RWPE2 (cell line): ENCODE results near the gene LRRC74B.

Source experiments
- ATAC-seq: fragments of 200-7000 bp; cut with Tn5 transposase; 3 replicates; pipeline ENCODE4 v1.9.1; 2021; ENCODE audit warnings: low read depth
- DNase-seq: peaks from one replicate; pipeline ENCODE4 v3.0.0-alpha.2; 2020; ENCODE audit warnings: low spot score
- H3K27ac ChIP-seq: fragments of 450-650 bp; 2 replicates; pipeline ENCODE4 v1.5.1; 2017; ENCODE audit warnings: mild to moderate bottlenecking; ENCODE audit not compliant: poor library complexity, severe bottlenecking
- H3K27me3 ChIP-seq: fragments of 250-450 bp; sonication (Bioruptor Pico); 2 replicates; pipeline ENCODE4 v1.5.1; 2021; ENCODE audit warnings: mild to moderate bottlenecking, moderate library complexity; ENCODE audit not compliant: insufficient read depth, poor library complexity, severe bottlenecking
- H3K36me3 ChIP-seq: fragments of 250-450 bp; sonication (Bioruptor Pico); 2 replicates; pipeline ENCODE4 v1.5.1; 2020; ENCODE audit warnings: low read depth, mild to moderate bottlenecking, moderate library complexity
- H3K4me1 ChIP-seq: fragments of 250-450 bp; sonication (Bioruptor Pico); 2 replicates; pipeline ENCODE4 v1.5.1; 2021; ENCODE audit warnings: mild to moderate bottlenecking, moderate library complexity; ENCODE audit not compliant: insufficient read depth, poor library complexity, severe bottlenecking
- H3K4me3 ChIP-seq: fragments of 250-450 bp; sonication (Bioruptor Pico); 2 replicates; pipeline ENCODE4 v1.5.1; 2021; ENCODE audit warnings: mild to moderate bottlenecking, moderate library complexity; ENCODE audit not compliant: severe bottlenecking
- H3K9me3 ChIP-seq: fragments of 250-450 bp; sonication (Bioruptor Pico); 2 replicates; pipeline ENCODE4 v1.5.1; 2021; ENCODE audit warnings: mild to moderate bottlenecking, moderate library complexity; ENCODE audit not compliant: severe bottlenecking
- TF ChIP-seq, protein P1 (sequence below): fragments of 450-650 bp; IDR thresholded peaks from one replicate; pipeline ENCODE4 v1.5.1; 2017; ENCODE audit warnings: mild to moderate bottlenecking, moderate library complexity; ENCODE audit not compliant: poor library complexity, severe bottlenecking

LRRC74B gene, protein sequence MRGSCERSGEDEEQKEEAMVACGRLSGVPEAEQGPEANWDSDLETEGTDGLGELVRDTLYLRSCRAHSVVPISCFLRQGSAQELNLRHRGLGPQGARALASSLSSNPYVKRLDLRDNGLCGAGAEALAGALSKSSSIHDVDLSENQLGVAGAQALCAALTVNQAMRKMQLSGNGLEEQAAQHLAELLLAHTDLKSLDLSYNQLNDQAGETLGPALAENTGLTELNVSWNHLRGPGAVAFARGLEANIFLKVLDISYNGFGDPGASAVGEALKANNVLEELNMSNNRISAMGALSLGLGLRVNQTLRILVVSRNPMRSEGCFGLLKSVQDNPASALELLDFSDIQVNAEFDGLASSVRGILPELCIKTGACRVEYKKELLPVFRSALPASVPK

DNA sequence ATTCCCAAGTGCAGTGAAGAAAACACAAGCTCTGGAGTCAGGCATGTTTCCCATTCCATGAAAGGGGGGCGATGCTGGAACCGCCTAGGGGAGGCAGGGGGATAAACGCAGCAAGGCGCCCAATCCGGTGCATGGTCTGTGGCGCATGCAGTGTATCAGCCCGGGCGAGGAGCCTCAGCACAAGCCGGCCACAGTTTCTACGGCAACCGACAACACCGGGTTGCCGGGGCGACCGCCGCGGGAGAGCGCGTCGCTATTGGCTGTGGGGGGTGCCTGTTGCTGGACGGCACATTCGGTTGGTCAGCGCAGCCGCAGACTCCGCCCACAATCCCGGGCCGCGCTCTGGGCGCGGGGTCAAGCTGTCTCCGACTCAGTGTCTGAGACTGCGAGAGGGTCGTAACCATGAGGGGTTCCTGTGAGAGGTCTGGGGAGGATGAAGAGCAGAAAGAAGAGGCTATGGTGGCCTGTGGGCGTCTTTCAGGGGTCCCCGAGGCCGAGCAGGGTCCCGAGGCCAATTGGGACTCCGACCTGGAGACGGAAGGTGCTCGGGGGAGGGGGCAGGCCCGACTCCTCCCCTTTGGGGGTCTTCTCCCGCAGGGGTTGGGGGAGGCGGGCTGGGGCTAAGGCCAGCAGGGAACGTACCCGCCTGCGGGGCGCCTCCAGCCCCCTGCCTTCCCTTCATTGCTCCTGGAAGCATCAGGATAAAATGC, at the start of gene LRRC74B:
LRRC74B (plus strand) TSS at position 362 of the 710 bp plus-strand sequence; CDS start at position 403, 41 bp downstream.
- H3K9me3 ChIP-seq = no peaks in the 10 kb centered on the region
- H3K4me1 ChIP-seq = peaks cover 13% of the 10 kb centered on the region
- no peaks in the 10 kb centered on the region for H3K27me3 ChIP-seq
- peak within 1 kb of the TSS; percentile 28 for H3K4me3 ChIP-seq
- no peak within 1 kb of the TSS for H3K27ac ChIP-seq
- DNase-seq (peak; percentile 89), ATAC-seq (peak; percentile 93)
- TF ChIP-seq, protein P1, sequence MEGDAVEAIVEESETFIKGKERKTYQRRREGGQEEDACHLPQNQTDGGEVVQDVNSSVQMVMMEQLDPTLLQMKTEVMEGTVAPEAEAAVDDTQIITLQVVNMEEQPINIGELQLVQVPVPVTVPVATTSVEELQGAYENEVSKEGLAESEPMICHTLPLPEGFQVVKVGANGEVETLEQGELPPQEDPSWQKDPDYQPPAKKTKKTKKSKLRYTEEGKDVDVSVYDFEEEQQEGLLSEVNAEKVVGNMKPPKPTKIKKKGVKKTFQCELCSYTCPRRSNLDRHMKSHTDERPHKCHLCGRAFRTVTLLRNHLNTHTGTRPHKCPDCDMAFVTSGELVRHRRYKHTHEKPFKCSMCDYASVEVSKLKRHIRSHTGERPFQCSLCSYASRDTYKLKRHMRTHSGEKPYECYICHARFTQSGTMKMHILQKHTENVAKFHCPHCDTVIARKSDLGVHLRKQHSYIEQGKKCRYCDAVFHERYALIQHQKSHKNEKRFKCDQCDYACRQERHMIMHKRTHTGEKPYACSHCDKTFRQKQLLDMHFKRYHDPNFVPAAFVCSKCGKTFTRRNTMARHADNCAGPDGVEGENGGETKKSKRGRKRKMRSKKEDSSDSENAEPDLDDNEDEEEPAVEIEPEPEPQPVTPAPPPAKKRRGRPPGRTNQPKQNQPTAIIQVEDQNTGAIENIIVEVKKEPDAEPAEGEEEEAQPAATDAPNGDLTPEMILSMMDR = no peak
- no peaks in the 10 kb centered on the region for H3K36me3 ChIP-seq

DNA sequence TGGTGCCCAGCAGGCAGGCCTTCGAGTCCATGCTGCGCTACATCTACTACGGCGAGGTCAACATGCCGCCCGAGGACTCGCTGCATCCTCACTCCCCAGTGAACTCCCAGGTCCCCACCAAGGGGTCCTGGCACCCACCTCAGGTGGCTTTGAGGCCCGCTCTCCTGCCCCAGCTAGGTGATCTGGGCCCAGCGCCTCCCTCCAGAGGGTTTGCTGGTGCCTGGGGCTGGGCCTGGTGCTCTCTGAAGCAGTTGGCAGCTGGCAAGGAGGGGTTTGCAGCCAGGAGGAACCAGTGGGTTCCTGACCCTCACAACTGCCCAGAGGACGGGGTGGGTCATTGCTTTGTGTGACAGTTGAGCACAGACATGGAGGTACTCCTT, 49.7 kb upstream of the LRRC74B start:
- H3K27me3 ChIP-seq = no peaks in the 10 kb centered on the region
- no peaks in the 10 kb centered on the region for H3K4me1 ChIP-seq
- H3K4me3 ChIP-seq = no peak overlapping the region
- H3K36me3 ChIP-seq = peaks cover 34% of the 10 kb centered on the region
- no peak overlapping the region for H3K27ac ChIP-seq
- DNase-seq (no peak), ATAC-seq (no peak)
- peaks cover 2% of the 10 kb centered on the region for H3K9me3 ChIP-seq
- TF ChIP-seq, protein P1 = no peak

DNA sequence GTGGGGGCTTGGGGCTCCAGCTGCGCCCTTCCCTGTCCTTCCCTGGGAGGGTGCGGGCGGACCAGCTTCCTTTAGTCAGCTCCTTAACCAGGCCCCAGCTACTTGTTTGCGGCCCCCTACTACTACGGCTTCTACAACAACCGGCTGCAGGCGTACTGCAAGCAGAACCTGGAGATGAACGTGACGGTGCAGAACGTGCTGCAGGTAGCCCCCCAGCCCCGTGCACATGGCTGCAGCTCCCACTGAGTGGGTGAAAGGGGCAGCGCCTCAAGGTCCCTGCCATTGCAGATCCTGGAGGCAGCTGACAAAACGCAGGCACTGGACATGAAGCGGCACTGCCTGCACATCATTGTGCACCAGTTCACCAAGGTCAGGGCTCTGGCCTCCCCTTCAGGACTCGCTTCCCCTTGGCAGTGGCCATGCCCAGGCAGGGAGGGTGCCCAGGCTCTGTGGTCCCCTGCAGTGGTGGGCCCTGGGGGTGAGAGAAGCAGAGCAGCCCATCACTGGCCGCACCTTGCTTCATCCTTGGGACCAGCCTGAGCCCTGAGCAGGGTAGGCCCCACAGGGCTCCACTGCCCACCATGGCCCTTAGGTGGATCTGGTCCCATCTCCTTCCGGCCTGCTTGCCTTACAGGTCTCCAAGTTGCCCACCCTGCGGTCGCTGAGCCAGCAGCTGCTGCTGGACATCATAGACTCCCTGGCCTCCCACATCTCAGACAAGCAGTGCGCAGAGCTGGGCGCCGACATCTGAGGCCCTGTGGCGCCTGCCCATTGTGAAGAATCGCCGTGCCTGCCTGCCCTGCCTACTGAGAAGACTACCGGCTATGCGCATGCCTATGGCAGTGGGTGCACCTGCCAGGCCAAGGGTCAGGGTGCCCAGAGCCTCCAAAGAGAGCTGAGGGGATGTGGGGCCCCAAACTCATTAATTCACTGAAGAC, 48.9 kb upstream of the LRRC74B start:
- H3K36me3 ChIP-seq = peaks cover 32% of the 10 kb centered on the region
- ATAC-seq = no peak
- no peaks in the 10 kb centered on the region for H3K4me1 ChIP-seq

DNA sequence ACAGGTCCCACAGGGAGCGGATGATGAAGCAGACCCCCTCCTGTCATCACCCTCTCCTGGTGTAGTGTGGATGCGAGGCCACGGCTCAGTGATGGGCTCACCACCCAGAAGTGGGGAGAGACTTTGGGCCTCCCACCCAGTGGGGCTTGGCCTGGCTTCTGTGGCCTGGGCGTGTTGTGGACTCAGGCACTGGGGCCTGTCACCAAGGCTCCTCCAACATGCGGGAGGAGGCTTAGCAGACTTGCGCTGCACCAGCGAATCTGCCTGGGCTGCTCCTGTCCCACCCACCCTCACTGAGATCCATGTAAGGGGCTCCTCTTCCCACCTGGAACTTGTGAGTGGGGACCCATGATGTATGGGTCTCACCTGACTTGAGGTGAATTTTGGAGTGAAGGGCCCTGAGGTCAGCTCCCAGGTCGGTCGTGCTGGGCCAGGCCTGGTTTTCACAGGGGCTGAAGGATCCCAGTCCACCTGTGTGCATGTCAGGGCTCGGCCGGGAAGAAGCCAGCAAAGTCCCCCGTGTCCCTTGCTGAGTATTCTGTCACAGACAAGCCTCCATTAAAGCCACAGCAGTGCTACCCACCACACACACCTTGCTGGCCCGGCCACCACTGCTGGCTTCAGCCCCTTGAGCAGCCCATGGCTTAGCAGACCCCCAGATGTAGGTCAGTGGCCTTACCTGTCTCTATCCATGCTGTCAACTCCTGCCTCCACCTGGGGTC, 48.0 kb upstream of the LRRC74B start:
- no peak for ATAC-seq
- H3K36me3 ChIP-seq = peaks cover 24% of the 10 kb centered on the region

More for the DNA sequence above, 48.9 kb upstream of the LRRC74B start:
- TF ChIP-seq, protein P1 = no peak
- Histone ChIP-seq H3K9me3 (peaks cover 2% of the 10 kb centered on the region), H3K4me3 (no peak overlapping the region), H3K27me3 (no peaks in the 10 kb centered on the region), H3K27ac (no peak overlapping the region)
- no peak for DNase-seq

More for the DNA sequence above, 48.0 kb upstream of the LRRC74B start:
- TF ChIP-seq, protein P1 = no peak
- H3K27me3 ChIP-seq = no peaks in the 10 kb centered on the region
- peaks cover 2% of the 10 kb centered on the region for H3K9me3 ChIP-seq
- H3K27ac ChIP-seq = no peak overlapping the region
- no peak for DNase-seq
- no peaks in the 10 kb centered on the region for H3K4me1 ChIP-seq
- no peak overlapping the region for H3K4me3 ChIP-seq
